IgD-negative memory B cell (primary cell): ENCODE measurements around the gene MDGA2. TPM values are rescaled to one million over a fixed set of nuclear protein-coding genes. Genes with fewer than 3 reads are reported as not detected.

ENCODE experiments used
- H3K27ac Mint-ChIP-seq, 3 donors: one replicate each; pipeline ENCODE4 v1.8.0; 2020 to 2022; ENCODE audit warnings: mild to moderate bottlenecking in 3 of 3, mixed read lengths in 3 of 3, moderate library complexity in 1 of 3
- H3K27me3 Mint-ChIP-seq: one replicate; pipeline ENCODE4 v1.8.0; 2021; ENCODE audit warnings: mixed read lengths
- H3K36me3 Mint-ChIP-seq: one replicate; pipeline ENCODE4 v1.8.0; 2020; ENCODE audit warnings: mild to moderate bottlenecking, mixed read lengths
- H3K4me1 Mint-ChIP-seq, 3 donors: one replicate each; pipeline ENCODE4 v1.8.0; 2020 to 2022; ENCODE audit warnings: mixed read lengths in 3 of 3, mild to moderate bottlenecking in 1 of 3
- H3K4me3 Mint-ChIP-seq, 4 donors: one replicate each; pipeline ENCODE4 v1.8.0; 2020 to 2022; ENCODE audit warnings: mild to moderate bottlenecking in 4 of 4, mixed read lengths in 4 of 4, moderate library complexity in 3 of 4
- H3K9me3 Mint-ChIP-seq, 3 donors: one replicate each; pipeline ENCODE4 v1.8.0; 2020 to 2021; ENCODE audit warnings: mixed read lengths in 3 of 3, mild to moderate bottlenecking in 1 of 3
- polyA plus RNA-seq: library from polyadenylated mRNA; unstranded; fragments of 300-500 nt; fragmentation: Illumina TruSeq; gene quantifications from one replicate; pipeline ENCODE4 v1.2.3, GENCODE V29; 2021

Gene MDGA2
- polyA plus RNA-seq, 1 donor from 2014 or later, result not detected

DNA sequence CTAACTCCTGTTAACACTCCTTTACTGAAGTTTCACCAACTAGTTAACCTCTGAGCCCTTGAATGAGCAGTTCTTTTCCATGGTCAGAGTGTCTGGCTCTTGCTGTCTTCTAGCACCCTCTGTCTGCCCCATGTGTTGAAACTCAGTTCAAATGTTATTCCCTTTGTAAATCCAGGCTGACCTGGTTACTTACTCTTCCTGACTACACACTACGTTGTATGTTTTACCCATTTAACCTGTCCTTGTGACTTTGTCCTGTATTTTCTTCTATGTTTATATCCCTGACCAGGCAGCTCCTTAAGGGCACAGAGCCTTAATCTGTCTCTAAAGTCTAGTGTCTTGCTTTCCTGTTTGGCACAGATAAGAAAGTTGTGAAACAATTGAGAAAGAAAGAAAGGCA, 634.9 kb downstream of the MDGA2 start:
- H3K36me3 Mint-ChIP-seq, result no peaks in the 10 kb centered on the region
- H3K9me3 Mint-ChIP-seq, result peaks cover 0 to 5% (median 3%) of the 10 kb centered on the region in 3 donors
- H3K27ac Mint-ChIP-seq, result no peak overlapping the region
- no peak overlapping the region for H3K4me3 Mint-ChIP-seq
- peaks cover 0 to 1% (median 0%) of the 10 kb centered on the region in 3 donors for H3K4me1 Mint-ChIP-seq
- H3K27me3 Mint-ChIP-seq, result no peaks in the 10 kb centered on the region

DNA sequence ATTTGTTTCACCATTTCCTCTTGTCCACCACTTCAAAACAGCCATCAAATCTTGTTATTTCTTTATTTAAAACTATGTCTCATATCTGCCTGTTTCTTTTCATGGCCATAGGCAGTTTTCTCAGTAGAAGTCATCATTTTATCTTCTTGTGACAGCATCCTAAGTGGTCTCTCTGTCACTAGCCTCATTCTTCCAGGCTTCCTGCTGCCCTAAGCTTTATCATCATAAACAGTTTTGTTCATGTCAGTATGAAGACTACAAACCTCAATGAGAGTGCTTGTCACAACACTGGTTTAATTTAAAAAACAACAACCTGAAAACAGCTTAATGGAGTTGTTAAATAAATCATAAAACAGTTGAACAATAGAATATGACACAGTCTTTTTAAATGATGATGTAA, 636.1 kb downstream of the MDGA2 start:
- Mint-ChIP-seq H3K36me3 (no peaks in the 10 kb centered on the region), H3K27ac (no peak overlapping the region), H3K4me1 (no peaks in the 10 kb centered on the region), H3K9me3 (peaks cover 0 to 4% (median 3%) of the 10 kb centered on the region in 3 donors), H3K4me3 (no peak overlapping the region), H3K27me3 (no peaks in the 10 kb centered on the region)

DNA sequence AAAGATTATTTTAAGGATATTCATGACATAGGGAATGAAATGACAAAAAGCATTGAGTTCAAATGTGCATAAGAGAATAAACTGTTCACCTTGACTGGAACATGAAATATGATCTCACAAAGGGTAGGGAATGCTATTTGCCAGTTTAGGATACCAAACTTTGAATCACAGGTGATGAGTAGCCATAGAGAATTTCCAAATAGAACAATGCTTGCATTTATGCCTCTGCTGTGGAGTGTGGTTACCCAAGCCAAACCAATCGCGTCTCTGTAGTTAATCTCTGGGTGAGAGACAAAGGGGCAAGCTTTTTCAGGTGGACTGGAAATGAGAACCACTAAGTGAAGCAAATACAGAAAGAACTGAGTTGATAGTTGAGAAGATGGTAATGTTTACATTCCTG, 652.7 kb downstream of the MDGA2 start:
- Mint-ChIP-seq H3K9me3 (peaks cover 0 to 4% (median 0%) of the 10 kb centered on the region in 3 donors), H3K36me3 (no peaks in the 10 kb centered on the region), H3K4me3 (no peak overlapping the region), H3K27ac (no peak overlapping the region), H3K27me3 (no peaks in the 10 kb centered on the region), H3K4me1 (no peaks in the 10 kb centered on the region)

DNA sequence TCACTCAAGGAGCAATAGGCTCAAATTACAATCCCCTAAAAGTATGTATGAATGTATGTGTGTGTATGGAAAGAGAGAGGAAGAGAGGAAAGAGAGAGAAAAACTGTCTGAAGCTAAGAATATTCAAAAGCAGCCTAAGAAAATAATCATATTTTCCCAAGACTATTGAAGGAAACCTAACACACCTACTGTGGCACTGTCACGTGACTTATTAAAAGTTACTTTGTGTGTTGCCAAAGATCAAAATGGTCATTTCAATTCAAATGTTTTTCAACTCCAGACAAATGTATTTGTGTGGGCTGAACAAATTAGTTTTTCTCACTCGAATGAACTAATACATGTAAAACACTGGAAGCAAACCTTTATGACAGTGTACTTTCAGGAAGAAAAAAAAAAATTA, 654.9 kb downstream of the MDGA2 start:
- H3K4me3 Mint-ChIP-seq, result no peak overlapping the region
- H3K27me3 Mint-ChIP-seq, result no peaks in the 10 kb centered on the region
- H3K27ac Mint-ChIP-seq, result no peak overlapping the region
- H3K9me3 Mint-ChIP-seq, result peaks cover 1 to 3% (median 2%) of the 10 kb centered on the region in 3 donors
- H3K4me1 Mint-ChIP-seq, result no peaks in the 10 kb centered on the region
- no peaks in the 10 kb centered on the region for H3K36me3 Mint-ChIP-seq

DNA sequence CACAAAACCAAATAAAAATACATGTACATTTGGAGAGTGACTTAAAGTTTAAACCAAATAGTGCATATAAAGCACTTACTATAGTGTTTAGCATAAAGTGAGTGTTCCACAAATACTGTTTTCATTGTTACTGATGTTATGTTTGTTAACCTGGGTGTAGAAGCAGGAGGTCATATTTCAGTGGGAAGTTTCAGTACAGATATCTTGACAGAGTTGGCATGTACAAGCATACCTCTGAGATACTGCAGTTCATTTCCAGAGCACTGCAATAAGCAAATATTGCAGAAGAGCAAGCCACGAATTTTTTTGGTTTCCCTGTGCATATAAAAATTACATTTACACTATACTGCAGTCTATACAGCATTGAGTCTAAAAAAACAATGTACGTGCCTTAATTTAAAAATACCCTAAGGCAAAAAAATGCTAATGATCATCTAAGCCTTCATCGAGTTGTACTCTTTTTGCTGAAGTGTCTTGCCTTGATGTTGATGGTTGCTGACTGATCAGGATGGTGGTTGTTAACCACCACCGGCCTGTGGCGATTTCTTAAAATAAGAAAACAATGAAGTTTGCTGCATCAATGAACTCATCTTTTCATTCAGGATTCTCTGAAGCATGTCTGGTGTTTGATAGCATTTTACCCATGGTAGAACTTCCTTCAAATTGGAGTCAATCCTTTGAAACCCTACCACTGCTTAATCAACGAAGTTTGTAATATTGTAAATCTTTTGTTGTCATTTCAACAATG, 662.7 kb downstream of the MDGA2 start:
- Mint-ChIP-seq H3K9me3 (peaks cover 0 to 3% (median 1%) of the 10 kb centered on the region in 3 donors), H3K36me3 (no peaks in the 10 kb centered on the region), H3K4me1 (no peaks in the 10 kb centered on the region), H3K27ac (no peak overlapping the region), H3K4me3 (no peak overlapping the region), H3K27me3 (no peaks in the 10 kb centered on the region)

DNA sequence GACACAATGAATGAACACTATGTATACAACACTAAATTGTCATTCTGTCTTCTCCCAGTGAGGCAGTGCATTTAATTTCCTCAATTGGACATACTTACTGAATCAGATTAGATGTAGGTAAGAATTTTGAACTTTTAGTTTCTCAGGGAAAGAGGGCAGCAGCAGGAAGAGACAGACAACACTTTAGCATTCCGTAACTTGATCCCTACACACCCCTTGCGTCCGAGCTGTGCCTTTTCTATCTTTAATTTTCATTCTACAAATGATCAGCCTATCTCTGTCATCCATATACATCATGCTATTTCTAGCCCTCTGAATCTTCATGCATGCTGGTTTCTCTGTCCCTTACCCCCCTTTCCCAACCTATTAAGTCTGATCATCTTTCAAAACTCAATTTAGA, 665.8 kb downstream of the MDGA2 start:
- no peaks in the 10 kb centered on the region for H3K36me3 Mint-ChIP-seq
- no peaks in the 10 kb centered on the region for H3K4me1 Mint-ChIP-seq
- no peaks in the 10 kb centered on the region for H3K27me3 Mint-ChIP-seq
- H3K4me3 Mint-ChIP-seq, result no peak overlapping the region
- H3K27ac Mint-ChIP-seq, result no peak overlapping the region
- H3K9me3 Mint-ChIP-seq, result peaks cover 0 to 1% (median 0%) of the 10 kb centered on the region in 3 donors

DNA sequence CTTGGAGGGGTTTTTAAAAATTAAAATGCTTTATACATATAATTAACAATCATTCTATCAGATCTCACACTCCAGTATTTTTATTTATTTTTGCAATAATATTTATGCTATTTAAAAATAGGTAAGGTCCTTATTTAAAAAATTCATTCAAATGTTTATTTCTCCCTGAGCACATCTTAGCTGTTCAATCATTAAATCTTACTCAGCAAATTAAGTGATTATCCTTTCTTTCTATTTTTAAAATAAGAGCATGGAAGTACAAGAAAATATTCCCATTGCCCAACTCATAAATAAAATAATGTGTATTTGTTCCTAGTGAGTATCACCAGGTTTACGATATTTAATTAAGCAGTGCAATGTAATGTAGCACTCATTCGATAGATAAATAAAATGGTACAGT, 666.7 kb downstream of the MDGA2 start:
- Mint-ChIP-seq H3K9me3 (peaks cover 0 to 3% (median 0%) of the 10 kb centered on the region in 3 donors), H3K4me3 (no peak overlapping the region), H3K36me3 (no peaks in the 10 kb centered on the region), H3K4me1 (no peaks in the 10 kb centered on the region), H3K27ac (no peak overlapping the region), H3K27me3 (no peaks in the 10 kb centered on the region)

DNA sequence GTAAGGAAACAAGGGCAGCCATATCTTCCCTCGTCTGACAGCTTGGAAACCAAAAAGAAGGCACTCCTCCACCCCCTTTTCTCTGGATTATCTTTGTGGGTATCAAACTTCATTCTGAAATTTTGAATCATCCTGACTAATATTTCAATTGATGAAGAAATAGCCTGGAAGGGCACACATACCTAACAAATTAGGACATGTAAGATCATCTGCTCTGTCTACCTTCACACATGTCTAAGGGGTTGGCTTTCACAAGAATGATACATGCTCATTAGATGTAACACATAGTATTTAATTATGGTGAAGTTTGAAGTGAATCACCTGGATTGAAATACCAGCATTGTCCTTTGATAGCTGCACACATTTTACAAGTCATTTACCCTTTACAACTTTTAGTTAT, 675.7 kb downstream of the MDGA2 start:
- Mint-ChIP-seq H3K4me3 (no peak overlapping the region), H3K4me1 (no peaks in the 10 kb centered on the region), H3K36me3 (no peaks in the 10 kb centered on the region), H3K27me3 (no peaks in the 10 kb centered on the region), H3K9me3 (peaks cover 0 to 4% (median 2%) of the 10 kb centered on the region in 3 donors), H3K27ac (no peak overlapping the region)

DNA sequence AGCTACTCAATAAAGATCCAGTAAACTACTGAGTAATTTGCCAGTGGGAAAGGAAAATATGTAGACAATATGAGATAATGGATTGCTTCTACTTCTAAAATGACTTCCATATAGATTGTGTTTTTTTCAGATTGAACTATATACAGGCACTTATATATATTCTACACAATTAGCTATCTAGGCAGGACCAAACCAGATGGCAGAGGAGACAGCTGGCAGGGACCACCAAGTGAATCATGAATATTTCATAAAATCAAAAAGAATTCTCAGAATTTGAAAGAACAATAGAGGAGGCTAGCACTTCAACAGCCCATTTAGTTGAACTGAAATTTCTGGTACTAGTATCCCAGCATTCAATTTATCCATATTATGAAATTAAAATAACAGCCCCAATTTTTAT, 685.8 kb downstream of the MDGA2 start:
- Mint-ChIP-seq H3K4me1 (no peaks in the 10 kb centered on the region), H3K9me3 (peaks cover 0 to 4% (median 0%) of the 10 kb centered on the region in 3 donors), H3K4me3 (no peak overlapping the region), H3K36me3 (no peaks in the 10 kb centered on the region), H3K27ac (no peak overlapping the region), H3K27me3 (no peaks in the 10 kb centered on the region)

DNA sequence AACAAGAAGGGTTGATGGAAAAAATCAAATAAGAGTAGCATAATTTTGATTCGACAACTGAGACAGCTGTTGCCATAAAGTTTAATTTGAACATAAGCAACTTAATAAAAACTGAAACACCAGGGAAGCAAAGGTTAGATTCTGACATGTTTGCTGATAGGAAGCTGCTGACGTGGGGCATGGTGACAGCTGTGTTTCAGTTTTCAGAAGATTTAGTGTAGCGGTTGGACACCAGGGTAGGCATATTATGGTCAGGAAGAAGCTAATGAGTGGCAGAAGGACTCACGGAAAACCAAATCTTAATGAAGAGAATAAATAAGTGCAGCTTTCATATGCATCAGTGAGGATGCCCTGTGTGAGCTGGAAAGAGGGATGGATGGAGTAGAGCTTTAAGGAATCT, 687.1 kb downstream of the MDGA2 start:
- Mint-ChIP-seq H3K27me3 (no peaks in the 10 kb centered on the region), H3K9me3 (peaks cover 0 to 4% (median 0%) of the 10 kb centered on the region in 3 donors), H3K4me3 (no peak overlapping the region), H3K36me3 (no peaks in the 10 kb centered on the region), H3K27ac (peak overlapping the region in 1 of 3 donors; percentile 56), H3K4me1 (no peaks in the 10 kb centered on the region)

DNA sequence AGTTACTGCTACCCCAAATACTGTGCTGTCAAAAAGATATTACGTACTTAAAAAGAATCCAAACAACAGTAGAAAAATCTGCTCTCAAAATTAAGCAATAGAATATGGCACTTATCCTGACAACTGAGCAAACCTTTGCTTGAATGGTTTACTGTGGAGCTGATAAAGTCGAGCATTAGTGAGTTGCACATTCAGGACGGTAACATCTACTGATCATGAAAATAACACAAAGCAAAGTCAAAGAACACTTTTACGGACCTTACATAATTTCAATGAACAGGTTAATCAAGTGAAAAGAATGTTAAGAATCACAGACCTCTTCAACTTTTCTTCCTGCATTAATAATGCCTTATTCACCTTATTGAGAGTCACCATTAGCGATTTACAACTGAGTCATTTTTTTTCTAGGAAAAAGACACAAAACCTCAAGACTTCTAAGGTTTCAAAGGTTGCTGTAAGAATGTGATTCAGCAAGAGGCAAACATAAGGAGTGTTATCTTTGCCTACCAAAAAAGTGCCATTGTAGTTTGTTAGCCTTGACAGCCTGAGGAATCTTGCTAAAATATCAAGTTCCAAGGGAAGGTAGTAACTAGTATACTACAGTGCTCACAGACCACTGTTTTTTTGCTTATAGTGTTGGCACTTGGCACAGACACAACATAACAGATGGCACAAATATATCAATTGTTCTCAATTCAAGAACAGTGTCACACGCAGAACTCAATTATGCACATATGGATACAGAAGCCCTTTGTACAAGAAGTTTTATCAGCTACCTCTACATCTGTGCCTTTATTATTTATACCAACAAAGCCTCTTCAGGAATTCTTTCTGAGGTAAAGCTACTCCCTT, 689.6 kb downstream of the MDGA2 start:
- no peak overlapping the region for H3K27ac Mint-ChIP-seq
- peaks cover 0 to 4% (median 3%) of the 10 kb centered on the region in 3 donors for H3K9me3 Mint-ChIP-seq
- H3K27me3 Mint-ChIP-seq, result no peaks in the 10 kb centered on the region
- no peak overlapping the region for H3K4me3 Mint-ChIP-seq
- H3K4me1 Mint-ChIP-seq, result no peaks in the 10 kb centered on the region
- H3K36me3 Mint-ChIP-seq, result no peaks in the 10 kb centered on the region

DNA sequence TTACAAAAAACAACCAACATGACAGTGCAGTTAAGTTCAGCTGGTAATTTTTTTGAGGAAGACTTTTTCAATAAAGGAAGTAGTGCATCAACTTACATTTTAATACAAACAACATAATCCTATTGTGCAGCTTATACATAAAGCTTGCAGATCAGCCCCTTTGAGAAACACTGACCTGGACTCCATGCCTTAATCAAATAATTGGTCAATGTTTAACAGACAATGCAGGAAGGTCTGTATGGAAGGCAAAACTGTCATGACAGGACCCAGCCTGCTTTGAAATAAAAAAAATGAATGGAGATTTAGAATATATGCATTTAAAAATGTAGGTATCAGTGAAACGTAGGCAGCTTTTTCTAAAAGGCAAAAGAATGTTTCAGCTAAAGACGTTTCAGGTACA, 702.1 kb downstream of the MDGA2 start:
- Mint-ChIP-seq H3K4me3 (no peak overlapping the region), H3K27me3 (no peaks in the 10 kb centered on the region), H3K36me3 (no peaks in the 10 kb centered on the region), H3K27ac (no peak overlapping the region), H3K9me3 (peaks cover 2 to 14% (median 2%) of the 10 kb centered on the region in 3 donors), H3K4me1 (no peaks in the 10 kb centered on the region)

DNA sequence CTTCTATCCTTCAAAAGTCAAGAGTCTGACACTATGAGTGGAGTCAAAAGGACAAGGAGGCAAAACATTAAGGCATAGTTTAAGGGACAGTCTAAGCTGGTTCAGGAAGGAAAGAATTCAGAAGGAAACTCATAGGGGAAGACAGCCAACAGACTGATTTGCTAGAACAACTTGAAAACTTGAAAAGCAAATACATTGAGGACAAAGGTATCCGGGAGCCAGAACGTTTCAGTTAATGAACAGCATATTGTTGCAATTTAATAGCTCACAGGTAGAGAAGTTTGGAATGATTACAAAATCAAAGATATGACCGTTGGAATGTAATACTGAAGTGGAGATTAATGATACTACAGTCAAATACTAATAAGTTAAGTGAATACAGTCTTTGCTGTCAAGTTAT, 711.0 kb downstream of the MDGA2 start:
- H3K9me3 Mint-ChIP-seq, result peaks cover 0 to 6% (median 2%) of the 10 kb centered on the region in 3 donors
- no peaks in the 10 kb centered on the region for H3K27me3 Mint-ChIP-seq
- H3K36me3 Mint-ChIP-seq, result no peaks in the 10 kb centered on the region
- no peaks in the 10 kb centered on the region for H3K4me1 Mint-ChIP-seq
- no peak overlapping the region for H3K27ac Mint-ChIP-seq
- H3K4me3 Mint-ChIP-seq, result peak overlapping the region in 1 of 4 donors; percentile 21

DNA sequence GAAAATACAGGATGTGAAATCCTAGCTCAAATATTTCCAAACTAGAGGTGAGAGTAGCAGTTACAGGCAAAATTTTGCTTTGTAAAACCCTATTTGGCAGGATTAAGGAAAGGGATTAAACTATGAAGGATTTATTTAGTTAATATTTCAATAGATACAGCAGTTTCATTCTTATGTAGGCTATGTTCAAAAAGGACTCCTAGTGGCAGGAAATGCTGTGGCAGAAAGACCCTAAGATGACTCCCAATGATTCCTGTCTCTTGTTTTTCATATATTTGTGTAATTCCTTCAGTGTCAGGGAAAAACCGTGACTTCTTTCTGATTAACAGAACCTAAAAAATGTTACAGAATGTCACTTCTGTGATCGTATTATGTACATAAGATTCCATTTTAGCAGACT, 724.3 kb downstream of the MDGA2 start:
- Mint-ChIP-seq H3K27me3 (no peaks in the 10 kb centered on the region), H3K9me3 (peaks cover 0 to 16% (median 7%) of the 10 kb centered on the region in 3 donors), H3K36me3 (no peaks in the 10 kb centered on the region), H3K4me1 (no peaks in the 10 kb centered on the region), H3K4me3 (no peak overlapping the region), H3K27ac (no peak overlapping the region)

DNA sequence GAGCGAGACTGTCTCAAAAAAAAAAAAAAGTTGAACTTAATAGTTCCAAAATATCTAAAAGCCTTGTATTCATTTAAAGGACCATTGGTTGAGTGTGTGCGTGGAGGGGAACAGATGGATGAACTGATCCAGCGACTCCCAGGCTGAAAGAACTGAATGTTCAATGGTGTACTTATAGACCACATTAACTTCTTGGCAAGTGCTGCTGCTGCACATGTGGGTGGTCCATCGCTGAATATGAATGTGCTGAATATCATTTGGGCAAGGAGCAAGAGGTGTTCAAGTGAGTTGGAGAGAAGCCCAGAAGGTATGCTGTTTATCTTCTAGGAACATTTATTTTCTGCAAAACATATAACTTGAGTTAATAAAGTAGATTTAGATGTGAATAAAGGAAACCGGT, 734.8 kb downstream of the MDGA2 start:
- Mint-ChIP-seq H3K27ac (no peak overlapping the region), H3K4me3 (no peak overlapping the region), H3K36me3 (no peaks in the 10 kb centered on the region), H3K27me3 (no peaks in the 10 kb centered on the region), H3K9me3 (peaks cover 0 to 35% (median 5%) of the 10 kb centered on the region in 3 donors), H3K4me1 (no peaks in the 10 kb centered on the region)
